Smooth muscle cell (in vitro differentiated cells): Measurements from ENCODE around the gene P4HB. TPM values are rescaled to one million over a fixed set of nuclear protein-coding genes. Genes with fewer than 3 reads are reported as not detected.

ENCODE experiments used
- DNase-seq: peaks from one replicate; lab custom pipeline; 2025; ENCODE audit not compliant: unreplicated experiment; lab: John Stamatoyannopoulos, UW
- H2AFZ ChIP-seq: fragments of 200-600 bp; sonication (generic); 2 replicates; pipeline ENCODE4 v1.6.0; 2016; ENCODE audit warnings: antibody characterized with exemption, low read depth, mild to moderate bottlenecking
- H3F3A ChIP-seq: fragments of 200-600 bp; sonication (generic); 2 replicates; pipeline ENCODE4 v1.6.0; 2017; ENCODE audit warnings: antibody characterized with exemption, low read depth
- H3K27ac ChIP-seq: fragments of 200-600 bp; sonication (generic); 2 replicates; pipeline ENCODE4 v1.5.1; 2016; ENCODE audit warnings: low read depth, mild to moderate bottlenecking
- H3K27me3 ChIP-seq: fragments of 200-600 bp; sonication (generic); 2 replicates; pipeline ENCODE4 v1.6.1; 2016; ENCODE audit warnings: low read depth, mild to moderate bottlenecking
- H3K36me3 ChIP-seq: fragments of 200-600 bp; sonication (generic); 2 replicates; pipeline ENCODE4 v1.5.1; 2016; ENCODE audit warnings: low read depth
- H3K4me1 ChIP-seq: fragments of 200-600 bp; sonication (generic); 2 replicates; pipeline ENCODE4 v1.5.1; 2016; ENCODE audit warnings: low read depth
- H3K4me2 ChIP-seq: fragments of 200-600 bp; sonication (generic); 2 replicates; pipeline ENCODE4 v1.6.0; 2016; ENCODE audit warnings: mild to moderate bottlenecking
- H3K4me3 ChIP-seq: fragments of 200-600 bp; sonication (generic); 2 replicates; pipeline ENCODE4 v1.5.1; 2016; ENCODE audit warnings: mild to moderate bottlenecking
- H3K79me2 ChIP-seq: fragments of 200-600 bp; sonication (generic); 2 replicates; pipeline ENCODE4 v1.6.0; 2016; ENCODE audit warnings: low read depth, mild to moderate bottlenecking
- H3K9ac ChIP-seq: fragments of 200-600 bp; sonication (generic); 2 replicates; pipeline ENCODE4 v1.6.0; 2016; ENCODE audit warnings: low read depth
- H3K9me3 ChIP-seq: fragments of 200-600 bp; sonication (generic); replicated peaks from 2 replicates; pipeline ENCODE4 v1.5.1; 2016; ENCODE audit warnings: low read depth
- H4K20me1 ChIP-seq: fragments of 200-600 bp; sonication (generic); 2 replicates; pipeline ENCODE4 v1.6.0; 2016; ENCODE audit warnings: low read depth
- WGBS: methylation state at CpG from one replicate; pipeline ENCODE4 v1.1.7; 2016; ENCODE audit warnings: low lambda C conversion rate; 5-methylcytosine and 5-hydroxymethylcytosine counted together
- polyA plus RNA-seq: library from polyadenylated mRNA; unstranded; fragments of >200 nt; fragmentation: Nextera tagmentation; extraction: Ambion mirVana; gene quantifications from 2 replicates; pipeline ENCODE4 v1.2.1, GENCODE V29; 2016
- total RNA-seq: library from RNA; depleted of rRNA; stranded (reverse); fragments of >200 nt; gene quantifications from 2 replicates; pipeline ENCODE4 v1.2.3, GENCODE V29; 2014
- TF ChIP-seq, protein P1 (sequence below): fragments of 200-600 bp; sonication (generic); IDR thresholded peaks from 2 replicates; pipeline ENCODE4 v1.5.1; 2017; ENCODE audit warnings: borderline replicate concordance, mild to moderate bottlenecking, antibody characterized with exemption; ENCODE audit not compliant: insufficient read depth, poor library complexity, severe bottlenecking

Gene P4HB
- total and polyA plus RNA-seq, 2 experiments from 2014 or later: 1,526 to 1,593 TPM

- Histone ChIP-seq H3K9ac (no peak overlapping the region), H3K27me3 (peaks cover 60% of the 10 kb centered on the region), H3K4me3 (no peak overlapping the region), H3F3A (no peaks in the 10 kb centered on the region), H3K36me3 (no peaks in the 10 kb centered on the region), H3K4me1 (peaks cover 3% of the 10 kb centered on the region), H2AFZ (no peak overlapping the region), H3K27ac (no peak overlapping the region), H3K4me2 (no peak overlapping the region), H3K9me3 (no peaks in the 10 kb centered on the region), H3K79me2 (no peaks in the 10 kb centered on the region), H4K20me1 (no peaks in the 10 kb centered on the region)
- DNase-seq: no peak
- 71% methylated on average over 18 of the region's 18 CpGs for WGBS
- TF ChIP-seq, protein P1, sequence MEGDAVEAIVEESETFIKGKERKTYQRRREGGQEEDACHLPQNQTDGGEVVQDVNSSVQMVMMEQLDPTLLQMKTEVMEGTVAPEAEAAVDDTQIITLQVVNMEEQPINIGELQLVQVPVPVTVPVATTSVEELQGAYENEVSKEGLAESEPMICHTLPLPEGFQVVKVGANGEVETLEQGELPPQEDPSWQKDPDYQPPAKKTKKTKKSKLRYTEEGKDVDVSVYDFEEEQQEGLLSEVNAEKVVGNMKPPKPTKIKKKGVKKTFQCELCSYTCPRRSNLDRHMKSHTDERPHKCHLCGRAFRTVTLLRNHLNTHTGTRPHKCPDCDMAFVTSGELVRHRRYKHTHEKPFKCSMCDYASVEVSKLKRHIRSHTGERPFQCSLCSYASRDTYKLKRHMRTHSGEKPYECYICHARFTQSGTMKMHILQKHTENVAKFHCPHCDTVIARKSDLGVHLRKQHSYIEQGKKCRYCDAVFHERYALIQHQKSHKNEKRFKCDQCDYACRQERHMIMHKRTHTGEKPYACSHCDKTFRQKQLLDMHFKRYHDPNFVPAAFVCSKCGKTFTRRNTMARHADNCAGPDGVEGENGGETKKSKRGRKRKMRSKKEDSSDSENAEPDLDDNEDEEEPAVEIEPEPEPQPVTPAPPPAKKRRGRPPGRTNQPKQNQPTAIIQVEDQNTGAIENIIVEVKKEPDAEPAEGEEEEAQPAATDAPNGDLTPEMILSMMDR: no peak
Observed at GRCh38 chr17:81807210-81807719, 53.1 kb downstream of the P4HB start.

- Histone ChIP-seq H3K4me3 (no peak overlapping the region), H3K4me2 (no peak overlapping the region), H2AFZ (no peak overlapping the region), H3K27ac (no peak overlapping the region), H3K36me3 (no peaks in the 10 kb centered on the region), H3F3A (no peaks in the 10 kb centered on the region), H3K9ac (no peak overlapping the region), H3K9me3 (no peaks in the 10 kb centered on the region), H3K4me1 (peaks cover 3% of the 10 kb centered on the region), H3K27me3 (peaks cover 66% of the 10 kb centered on the region), H4K20me1 (no peaks in the 10 kb centered on the region), H3K79me2 (no peaks in the 10 kb centered on the region)
- no peak for DNase-seq
- WGBS: 58% methylated on average over 13 of the region's 23 CpGs
- TF ChIP-seq, protein P1: no peak
Observed at GRCh38 chr17:81806461-81807209, 53.7 kb downstream of the P4HB start.

- H3K79me2 ChIP-seq: no peaks in the 10 kb centered on the region
- no peak for DNase-seq
- TF ChIP-seq, protein P1: no peak
- H3F3A ChIP-seq: no peaks in the 10 kb centered on the region
- no peak overlapping the region for H2AFZ ChIP-seq
- no peak overlapping the region for H3K4me2 ChIP-seq
- no peaks in the 10 kb centered on the region for H3K36me3 ChIP-seq
- no peaks in the 10 kb centered on the region for H4K20me1 ChIP-seq
- H3K4me3 ChIP-seq: no peak overlapping the region
- peaks cover 3% of the 10 kb centered on the region for H3K4me1 ChIP-seq
- peaks cover 73% of the 10 kb centered on the region for H3K27me3 ChIP-seq
- WGBS: 88% methylated on average over 17 of the region's 18 CpGs
- no peak overlapping the region for H3K27ac ChIP-seq
- no peak overlapping the region for H3K9ac ChIP-seq
- no peaks in the 10 kb centered on the region for H3K9me3 ChIP-seq
Observed at GRCh38 chr17:81805707-81806460, 54.5 kb downstream of the P4HB start.
